ENCODE data around the gene XAGE5.
"Not testable (repeated sequence)": the region's sequence is repeated elsewhere in the genome, so short reads cannot be mapped to it uniquely, and the experiment has no call there.

The XAGE5 gene

GRCh38 chrX:52811065-52811625 is at the start of gene XAGE5:
Gene XAGE5 (plus strand): TSS chrX:52811287. CDS start chrX:52812567, 1,280 bp downstream.
- H3K27me3 Mint-ChIP-seq: no peaks in the 10 kb centered on the region
- H3K9me3 Mint-ChIP-seq: no peaks in the 10 kb centered on the region
- H3K27ac Mint-ChIP-seq: no peak within 1 kb of the TSS
- no peaks in the 10 kb centered on the region for H3K4me1 Mint-ChIP-seq
- ATAC-seq (no peak), DNase-seq (no peak)
- no peak within 1 kb of the TSS for H3K4me3 Mint-ChIP-seq

DNA sequence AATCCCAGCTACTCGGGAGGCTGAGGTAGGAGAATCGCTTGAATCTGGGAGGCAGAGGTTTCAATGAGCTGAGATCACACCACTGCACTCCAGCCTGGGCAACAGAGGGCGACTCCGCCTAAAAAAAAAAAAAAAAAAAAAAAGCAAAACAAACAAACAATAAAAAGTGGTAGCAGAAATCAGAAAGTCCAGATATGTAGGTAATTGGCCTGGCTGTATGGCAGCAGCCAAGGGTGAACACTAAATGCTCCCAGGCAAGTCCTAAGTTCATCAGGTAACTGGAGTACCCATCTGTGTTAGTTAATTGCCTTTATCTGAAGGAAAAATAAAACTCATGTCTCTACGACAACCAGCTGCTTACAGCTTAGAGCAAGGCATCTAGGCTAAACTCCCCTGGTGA is 45.1 kb upstream of the XAGE5 start:
- not testable (repeated sequence) for H3K27ac Mint-ChIP-seq, H3K4me3 Mint-ChIP-seq, ATAC-seq, DNase-seq, H3K27me3 Mint-ChIP-seq, H3K9me3 Mint-ChIP-seq, H3K4me1 Mint-ChIP-seq

- H3K27ac Mint-ChIP-seq, H3K4me1 Mint-ChIP-seq, H3K27me3 Mint-ChIP-seq, ATAC-seq, H3K4me3 Mint-ChIP-seq, H3K9me3 Mint-ChIP-seq, DNase-seq: not testable (repeated sequence)
Observed at GRCh38 chrX:52773504-52773903, 37.6 kb upstream of the XAGE5 start.

- DNase-seq, ATAC-seq, H3K4me1 Mint-ChIP-seq, H3K9me3 Mint-ChIP-seq, H3K4me3 Mint-ChIP-seq, H3K27ac Mint-ChIP-seq: not testable (repeated sequence)
- H3K27me3 Mint-ChIP-seq: peaks cover 10% of the 10 kb centered on the region
Observed at GRCh38 chrX:52797327-52797726, 13.8 kb upstream of the XAGE5 start, which contains the start of gene SPANXN5. Gene SPANXN5 (minus strand): TSS chrX:52797427. CDS start chrX:52797348, 79 bp downstream.

DNA sequence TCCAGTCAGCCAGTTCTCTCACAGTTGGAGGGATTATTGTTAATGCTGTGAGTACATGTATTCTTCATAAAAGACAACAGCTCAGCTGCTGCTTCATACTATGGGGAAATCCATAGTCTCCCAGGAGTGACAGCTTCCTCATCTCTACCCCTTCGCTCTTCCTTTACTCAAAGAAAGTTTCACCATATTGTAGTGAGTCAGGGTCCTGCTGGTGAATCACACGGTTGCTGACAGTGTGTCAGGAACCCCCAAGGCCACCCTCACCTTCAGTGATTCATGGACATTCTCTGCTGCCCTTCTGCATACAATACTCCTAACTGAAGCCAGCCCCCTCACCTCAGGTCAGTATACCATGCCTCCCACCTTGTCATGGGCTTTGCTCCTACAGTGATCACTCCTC is 6.2 kb upstream of the XAGE5 start:
- H3K4me1 Mint-ChIP-seq, ATAC-seq, DNase-seq, H3K4me3 Mint-ChIP-seq, H3K27me3 Mint-ChIP-seq, H3K9me3 Mint-ChIP-seq, H3K27ac Mint-ChIP-seq: not testable (repeated sequence)

DNA sequence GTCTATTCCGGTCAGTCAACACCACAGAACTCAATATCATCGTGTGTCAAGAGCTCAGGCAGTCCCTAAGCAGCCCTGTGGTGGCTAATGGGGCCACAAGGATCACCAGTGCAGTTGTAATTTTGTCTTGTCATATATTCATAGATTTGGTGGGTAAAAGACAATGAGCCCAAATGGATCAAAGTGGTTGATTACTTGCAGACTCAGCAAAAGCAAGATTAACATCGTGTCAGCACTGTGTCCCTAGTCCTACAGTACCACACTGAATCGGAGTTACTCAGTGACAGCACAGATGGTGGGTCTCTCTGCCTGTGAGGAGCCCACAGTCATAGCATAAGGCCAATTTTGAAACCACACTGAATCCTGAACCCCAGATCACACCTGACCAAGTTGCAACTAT is 8.7 kb downstream of the XAGE5 start:
- Mint-ChIP-seq H3K4me1 (no peaks in the 10 kb centered on the region), H3K4me3 (no peak overlapping the region), H3K27me3 (no peaks in the 10 kb centered on the region), H3K27ac (no peak overlapping the region), H3K9me3 (no peaks in the 10 kb centered on the region)
- no peak for ATAC-seq
- DNase-seq: no peak

GRCh38 chrX:52821079-52821760 is 10.1 kb downstream of the XAGE5 start:
- Mint-ChIP-seq H3K27ac (no peak overlapping the region), H3K27me3 (no peaks in the 10 kb centered on the region), H3K9me3 (no peaks in the 10 kb centered on the region), H3K4me3 (no peak overlapping the region), H3K4me1 (no peaks in the 10 kb centered on the region)
- no peak for ATAC-seq
- no peak for DNase-seq

DNA sequence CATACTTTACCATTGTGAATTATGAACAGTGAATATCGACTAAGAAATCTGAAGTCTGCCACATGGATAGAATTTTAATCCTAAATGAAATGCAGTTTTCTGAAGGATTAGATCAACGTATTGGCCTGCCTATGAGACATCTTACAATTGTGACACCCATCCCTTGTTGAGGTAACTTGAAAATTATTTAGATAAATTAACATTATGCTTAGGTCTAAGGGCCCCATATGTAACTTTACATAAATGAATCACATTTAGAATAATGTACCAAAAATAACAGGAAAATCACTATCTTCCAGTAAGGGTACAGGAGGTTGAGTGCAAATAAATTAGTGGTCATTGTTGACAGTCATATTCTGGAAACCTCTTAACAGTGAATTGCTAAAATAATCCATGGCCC is 13.5 kb downstream of the XAGE5 start:
- H3K27ac Mint-ChIP-seq: no peak overlapping the region
- no peaks in the 10 kb centered on the region for H3K9me3 Mint-ChIP-seq
- no peak overlapping the region for H3K4me3 Mint-ChIP-seq
- H3K4me1 Mint-ChIP-seq: no peaks in the 10 kb centered on the region
- no peak for ATAC-seq
- no peak for DNase-seq
- no peaks in the 10 kb centered on the region for H3K27me3 Mint-ChIP-seq

- DNase-seq (no peak), ATAC-seq (no peak)
- Mint-ChIP-seq H3K4me3 (no peak overlapping the region), H3K27me3 (no peaks in the 10 kb centered on the region), H3K4me1 (no peaks in the 10 kb centered on the region), H3K27ac (no peak overlapping the region), H3K9me3 (no peaks in the 10 kb centered on the region)
Observed at GRCh38 chrX:52830551-52830950, 19.5 kb downstream of the XAGE5 start.

- Mint-ChIP-seq H3K4me3 (no peak overlapping the region), H3K27me3 (no peaks in the 10 kb centered on the region), H3K4me1 (no peaks in the 10 kb centered on the region), H3K9me3 (no peaks in the 10 kb centered on the region), H3K27ac (no peak overlapping the region)
- DNase-seq (no peak), ATAC-seq (no peak)
Observed at GRCh38 chrX:52839137-52839536, 28.1 kb downstream of the XAGE5 start.

- H3K4me3 Mint-ChIP-seq, ATAC-seq: not testable (repeated sequence)
Observed at GRCh38 chrX:52843619-52844018, 32.5 kb downstream of the XAGE5 start.

DNA sequence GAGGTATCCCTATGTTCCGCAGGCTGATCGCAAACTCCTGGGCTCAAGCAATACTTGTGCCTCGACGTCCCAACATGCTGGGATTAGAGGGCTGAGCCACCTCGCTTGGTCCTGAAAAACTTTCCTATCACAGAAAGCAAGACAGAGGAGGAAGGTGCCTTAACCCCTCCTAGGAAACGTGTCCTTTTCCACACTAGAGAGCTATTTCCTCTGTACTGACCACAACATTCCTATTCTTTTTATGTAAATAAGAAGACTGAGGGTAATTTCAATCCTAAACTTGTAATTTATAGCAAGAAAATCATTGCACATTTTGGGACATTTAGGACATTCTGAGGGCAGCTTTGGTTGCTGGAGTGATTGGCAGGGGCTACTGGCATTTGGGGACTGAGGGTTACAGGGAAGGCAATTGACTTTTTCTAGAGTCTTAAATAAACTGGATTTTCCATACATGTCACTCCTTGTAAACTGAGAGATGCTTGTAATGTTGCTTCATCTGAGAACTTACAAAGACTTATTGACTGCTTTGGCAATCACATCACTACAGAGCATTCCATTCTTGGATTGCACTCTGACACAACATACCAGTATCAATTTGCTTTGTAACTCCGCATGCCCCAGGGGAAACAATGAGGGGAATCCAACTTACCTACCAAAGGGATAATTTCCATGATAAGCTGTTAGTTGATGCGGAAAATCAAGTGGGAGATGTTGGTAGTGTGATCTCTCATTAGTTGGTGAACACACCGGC is 41.2 kb downstream of the XAGE5 start:
- H3K4me3 Mint-ChIP-seq: no peak overlapping the region
- H3K9me3 Mint-ChIP-seq: no peaks in the 10 kb centered on the region
- no peak for ATAC-seq
- no peaks in the 10 kb centered on the region for H3K4me1 Mint-ChIP-seq
- H3K27ac Mint-ChIP-seq: no peak overlapping the region
- peaks cover 13% of the 10 kb centered on the region for H3K27me3 Mint-ChIP-seq
- no peak for DNase-seq

More at GRCh38 chrX:52843619-52844018, 32.5 kb downstream of the XAGE5 start:
- not testable (repeated sequence) for H3K9me3 Mint-ChIP-seq, H3K4me1 Mint-ChIP-seq, DNase-seq, H3K27ac Mint-ChIP-seq
- H3K27me3 Mint-ChIP-seq: peaks cover 16% of the 10 kb centered on the region

DNA sequence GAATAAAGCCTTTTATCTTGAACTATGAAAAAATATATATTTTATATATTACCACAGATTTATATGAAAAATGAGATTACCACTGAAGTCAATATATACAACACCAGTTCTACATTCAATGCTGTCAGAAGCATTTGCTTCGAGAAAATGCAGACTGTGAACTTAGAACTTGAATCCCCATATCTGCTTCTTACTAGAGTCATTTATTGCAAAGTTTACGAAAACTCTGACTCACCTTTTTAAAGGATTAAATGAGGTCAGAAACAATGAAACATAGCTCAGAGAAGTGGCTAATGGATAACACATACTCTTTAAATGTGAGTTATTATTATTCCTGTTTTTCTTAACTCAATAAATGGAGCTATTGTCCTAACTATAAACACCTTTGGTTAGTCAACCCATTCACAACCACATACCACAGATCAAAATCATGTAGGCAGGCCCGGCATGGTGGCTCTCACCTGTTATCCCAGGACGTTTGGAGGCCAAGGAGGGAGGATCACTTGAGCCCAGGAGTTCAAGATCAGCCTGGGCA is 46.0 kb downstream of the XAGE5 start:
- not testable (repeated sequence) for H3K27ac Mint-ChIP-seq, H3K4me1 Mint-ChIP-seq, H3K9me3 Mint-ChIP-seq, H3K4me3 Mint-ChIP-seq, ATAC-seq, H3K27me3 Mint-ChIP-seq, DNase-seq

GRCh38 chrX:52865343-52865998 is 54.4 kb downstream of the XAGE5 start:
- Mint-ChIP-seq H3K4me3 (no peak overlapping the region), H3K9me3 (no peaks in the 10 kb centered on the region), H3K27ac (no peak overlapping the region), H3K4me1 (peaks cover 6% of the 10 kb centered on the region), H3K27me3 (no peaks in the 10 kb centered on the region)
- ATAC-seq (no peak), DNase-seq (no peak)
